ENCODE results near the gene COG4.
"Not testable (repeated sequence)": the region's sequence is repeated elsewhere in the genome, so short reads cannot be mapped to it uniquely, and the experiment has no call there.

The COG4 gene

GRCh38 chr16:70523076-70523742 is at the start of gene COG4:
TSS of gene COG4 (minus strand) at chr16:70523554. CDS start at chr16:70523543, 11 bp downstream.
- FAIRE-seq: peak; percentile 90

- no peak for FAIRE-seq
Observed at GRCh38 chr16:70572926-70573270, 49.5 kb upstream of the COG4 start.

- no peak for FAIRE-seq
Observed at GRCh38 chr16:70572050-70572925, 48.9 kb upstream of the COG4 start.

- FAIRE-seq: no peak
Observed at GRCh38 chr16:70571623-70572022, 48.3 kb upstream of the COG4 start.

- no peak for FAIRE-seq
Observed at GRCh38 chr16:70570967-70571570, 47.7 kb upstream of the COG4 start.

- no peak for FAIRE-seq
Observed at GRCh38 chr16:70569752-70570151, 46.4 kb upstream of the COG4 start.

- no peak for FAIRE-seq
Observed at GRCh38 chr16:70568601-70569237, 45.4 kb upstream of the COG4 start.

GRCh38 chr16:70565053-70565452 is 41.7 kb upstream of the COG4 start:
- no peak for FAIRE-seq

- no peak for FAIRE-seq
Observed at GRCh38 chr16:70563636-70564035, 40.3 kb upstream of the COG4 start.

GRCh38 chr16:70561623-70562022 is 38.3 kb upstream of the COG4 start:
- no peak for FAIRE-seq

- no peak for FAIRE-seq
Observed at GRCh38 chr16:70556063-70556462, 32.7 kb upstream of the COG4 start.

GRCh38 chr16:70553645-70554044 is 30.3 kb upstream of the COG4 start:
- no peak for FAIRE-seq

GRCh38 chr16:70552675-70553074 is 29.3 kb upstream of the COG4 start:
- no peak for FAIRE-seq

- no peak for FAIRE-seq
Observed at GRCh38 chr16:70551788-70552187, 28.4 kb upstream of the COG4 start.

- FAIRE-seq: no peak
Observed at GRCh38 chr16:70550082-70550481, 26.7 kb upstream of the COG4 start.

- no peak for FAIRE-seq
Observed at GRCh38 chr16:70548936-70549335, 25.6 kb upstream of the COG4 start.

GRCh38 chr16:70544548-70544947 is 21.2 kb upstream of the COG4 start:
- FAIRE-seq: no peak

GRCh38 chr16:70540994-70541393 is 17.6 kb upstream of the COG4 start:
- FAIRE-seq: no peak

- no peak for FAIRE-seq
Observed at GRCh38 chr16:70534971-70535370, 11.6 kb upstream of the COG4 start.

- not testable (repeated sequence) for FAIRE-seq
Observed at GRCh38 chr16:70529954-70530353, 6.6 kb upstream of the COG4 start.

- FAIRE-seq: peak; percentile 83
Observed at GRCh38 chr16:70529051-70529777, 5.9 kb upstream of the COG4 start.

- FAIRE-seq: no peak
Observed at GRCh38 chr16:70527315-70527996, 4.1 kb upstream of the COG4 start.
